Panc1 (cell line): Measurements from ENCODE around the gene EGFR.

Experiments used
- CTCF ChIP-seq: fragments of 450-650 bp; IDR thresholded peaks from 2 replicates; pipeline ENCODE4 v1.5.1; 2017; ENCODE audit warnings: mild to moderate bottlenecking
- REST ChIP-seq, 2 experiments: IDR thresholded peaks; 2 replicates each; pipeline ENCODE4 v1.6.1; 2011 to 2012; ENCODE audit warnings: low read depth in 2 of 2, control low read depth in 1 of 2, low read length in 1 of 2, mild to moderate bottlenecking in 1 of 2, moderate library complexity in 1 of 2; ENCODE audit not compliant: insufficient read depth in 1 of 2

GRCh38 chr7:54991341-54991740 is 27.5 kb upstream of the EGFR start:
- no peak for TF ChIP-seq CTCF
- no peak for TF ChIP-seq REST (IDR thresholded peaks at IDR 0.05; ENCODE audit: insufficient read depth in 1 of 2, low read depth in 2 of 2, low read length in 1 of 2)
